ENCODE results near the gene NLGN1. TPM values are rescaled to one million over a fixed set of nuclear protein-coding genes. Genes with fewer than 3 reads are reported as not detected.

NLGN1 gene
- total and polyA plus RNA-seq, 2 of the 13 experiments (the other 11 are each of a cell fraction or from before 2014, with no cell fraction given) = not detected

GRCh38 chr3:174099724-174100123 lies 702.2 kb downstream of the NLGN1 start:
- no peak for ATAC-seq
- no peak for DNase-seq (ENCODE audit: low spot score)
- ChIA-PET CTCF (ENCODE audit: low intra/inter-chr PET ratio, low total read pairs) (no interaction called here), POLR2A (no interaction called here)
- no peak overlapping the region for H3K4me3 ChIP-seq (replicated peaks in 1 of 3; ENCODE audit: insufficient read depth in 1 of 3, low read depth in 2 of 3, low read length in 3 of 3)
- no TSS peak for BruUV-seq (replicated peaks)
- no peak overlapping the region for H3K9ac ChIP-seq (ENCODE audit: insufficient read depth, low read depth, low read length)
- FAIRE-seq = no peak
- no peak overlapping the region for H2AFZ ChIP-seq (ENCODE audit: low read length)
- in situ Hi-C loops (cut with HindIII; ENCODE audit: extremely low pct_ligation_motif_present, low pct_unique_long_range_greater_than_20kb) (no loop called here), intact Hi-C loops (cut with micrococcal nuclease; ENCODE audit: unreplicated experiment) (loop anchor here (5.0 kb wide), 1 partner anchor 1122 kb away; no protein-coding TSS in a partner anchor)
- WGBS (ENCODE audit: low lambda C conversion rate) = 7% methylated on average over 5 of the region's 5 CpGs
- no peaks in the 10 kb centered on the region for H3K27me3 ChIP-seq (ENCODE audit: control insufficient read depth in 1 of 2, insufficient read depth in 2 of 2, low read length in 2 of 2)
- no peaks in the 10 kb centered on the region for H3K79me2 ChIP-seq (ENCODE audit: insufficient read depth, low read length)
- no peak overlapping the region for H3K4me2 ChIP-seq (ENCODE audit: low read depth, low read length)
- H3K4me1 ChIP-seq (ENCODE audit: insufficient read depth, low read length) = no peaks in the 10 kb centered on the region
- H3K27ac ChIP-seq (ENCODE audit: extremely low read length, insufficient read depth, low read length) = no peak overlapping the region
- H4K20me1 ChIP-seq (ENCODE audit: insufficient read depth, low read length) = no peaks in the 10 kb centered on the region
- TF ChIP-seq MAFG (CRISPR knock-in tag; IDR thresholded peaks at IDR 0.05) (0 out of 2 replicates have a peak, but pooled peaks have one; percentile 35), NCOA2 (CRISPR knock-in tag; IDR thresholded peaks at IDR 0.05) (no peak), MAFK (conservative IDR thresholded peaks at IDR 0.05 in 1 of 2, IDR thresholded peaks at IDR 0.05 in 1 of 2; ENCODE audit: low read length in 2 of 2) (peak; percentile 99 to 100), ADNP (CRISPR knock-in tag; IDR thresholded peaks at IDR 0.05) (no peak), MAFF (IDR thresholded peaks at IDR 0.05; ENCODE audit: low read depth, low read length) (peak; percentile 100), PAX8 (CRISPR knock-in tag; IDR thresholded peaks at IDR 0.05; ENCODE audit: borderline replicate concordance) (no peak)
- H3K36me3 ChIP-seq (replicated peaks in 1 of 2; ENCODE audit: control insufficient read depth in 1 of 2, insufficient read depth in 2 of 2, low read length in 2 of 2) = no peaks in the 10 kb centered on the region
- no peaks in the 10 kb centered on the region for H3K9me3 ChIP-seq (ENCODE audit: low read length)

GRCh38 chr3:174100744-174101143 lies 703.2 kb downstream of the NLGN1 start:
- no TSS peak for BruUV-seq (replicated peaks)
- Histone ChIP-seq H3K9me3 (ENCODE audit: low read length) (no peaks in the 10 kb centered on the region), H3K4me2 (ENCODE audit: low read depth, low read length) (no peak overlapping the region), H3K27ac (ENCODE audit: extremely low read length, insufficient read depth, low read length) (no peak overlapping the region), H4K20me1 (ENCODE audit: insufficient read depth, low read length) (no peaks in the 10 kb centered on the region), H2AFZ (ENCODE audit: low read length) (no peak overlapping the region), H3K79me2 (ENCODE audit: insufficient read depth, low read length) (no peaks in the 10 kb centered on the region), H3K36me3 (replicated peaks in 1 of 2; ENCODE audit: control insufficient read depth in 1 of 2, insufficient read depth in 2 of 2, low read length in 2 of 2) (no peaks in the 10 kb centered on the region), H3K9ac (ENCODE audit: insufficient read depth, low read depth, low read length) (no peak overlapping the region), H3K4me1 (ENCODE audit: insufficient read depth, low read length) (no peaks in the 10 kb centered on the region), H3K4me3 (replicated peaks in 1 of 3; ENCODE audit: insufficient read depth in 1 of 3, low read depth in 2 of 3, low read length in 3 of 3) (no peak overlapping the region), H3K27me3 (ENCODE audit: control insufficient read depth in 1 of 2, insufficient read depth in 2 of 2, low read length in 2 of 2) (no peaks in the 10 kb centered on the region)
- FAIRE-seq (no peak), DNase-seq (ENCODE audit: low spot score) (no peak), ATAC-seq (no peak)
- POLR2A ChIA-PET = no interaction called here
- 3% methylated on average over 2 of the region's 2 CpGs for WGBS (ENCODE audit: low lambda C conversion rate)
- in situ Hi-C loops (cut with HindIII; ENCODE audit: extremely low pct_ligation_motif_present, low pct_unique_long_range_greater_than_20kb) = no loop called here
- no peak for TF ChIP-seq BHLHE40 (IDR thresholded peaks at IDR 0.05; ENCODE audit: low read length)
- TF ChIP-seq ZNF335 (CRISPR knock-in tag; IDR thresholded peaks at IDR 0.05) = no peak
- no peak for TF ChIP-seq ZNF546 (CRISPR knock-in tag; conservative IDR thresholded peaks at IDR 0.05)
- no peak for TF ChIP-seq U2AF2 (IDR thresholded peaks at IDR 0.05; ENCODE audit: low read depth, low read length)
- TF ChIP-seq MAZ (IDR thresholded peaks at IDR 0.05; ENCODE audit: borderline replicate concordance, low read depth, low read length) = no peak
- no peak for TF ChIP-seq MAZ (CRISPR knock-in tag; IDR thresholded peaks at IDR 0.05; ENCODE audit: low read depth)
- no peak for TF ChIP-seq TEAD3 (CRISPR knock-in tag; optimal IDR thresholded peaks at IDR 0.05; ENCODE audit: borderline replicate concordance)
- TF ChIP-seq SP2 (CRISPR knock-in tag; IDR thresholded peaks at IDR 0.05) = no peak
- no peak for TF ChIP-seq ATF6 (CRISPR knock-in tag; conservative IDR thresholded peaks at IDR 0.05)
- TF ChIP-seq ZNF790 (CRISPR knock-in tag; IDR thresholded peaks at IDR 0.05; ENCODE audit: borderline replicate concordance) = no peak
- TF ChIP-seq ZNF24 (IDR thresholded peaks at IDR 0.05) = no peak
- no peak for TF ChIP-seq ARNTL (CRISPR knock-in tag; IDR thresholded peaks at IDR 0.05)
- CTCF ChIA-PET (ENCODE audit: low intra/inter-chr PET ratio, low total read pairs) = no interaction called here
- intact Hi-C loops (cut with micrococcal nuclease; ENCODE audit: unreplicated experiment) = no loop called here
